ENCODE results near the gene APBB2. TPM values are rescaled to one million over a fixed set of nuclear protein-coding genes. Genes with fewer than 3 reads are reported as not detected.
"Not testable (repeated sequence)": the region's sequence is repeated elsewhere in the genome, so short reads cannot be mapped to it uniquely, and the experiment has no call there.

The APBB2 gene
- total RNA-seq, 4 donors from 2014 or later = 42.4 to 95.8 (median 51.3) TPM

DNA sequence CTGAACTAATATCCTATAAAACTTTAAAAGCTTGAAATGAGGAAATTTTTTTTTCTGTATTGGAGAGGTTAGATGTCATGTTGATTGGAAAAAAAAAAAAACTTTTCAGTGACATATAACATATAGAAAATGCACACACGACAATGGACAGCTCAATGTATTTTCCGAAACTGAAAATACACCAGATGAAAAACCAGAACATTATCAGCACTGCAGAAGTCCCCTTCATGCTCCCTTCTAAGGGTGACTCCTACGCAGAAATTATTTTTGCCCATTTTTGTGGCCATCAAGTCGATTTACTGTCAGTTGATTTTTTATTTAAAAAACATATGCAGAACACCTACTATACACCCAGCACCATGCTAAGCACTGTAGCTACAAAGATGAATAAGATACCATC is 148.3 kb downstream of the APBB2 start:
- no peak for DNase-seq (ENCODE audit: low spot score in 2 of 2)
- Histone ChIP-seq H3K36me3 (no peaks in the 10 kb centered on the region), H3K9me3 (no peaks in the 10 kb centered on the region), H3K27ac (no peak overlapping the region), H3K4me3 (no peak overlapping the region), H3K4me1 (peaks cover 20% of the 10 kb centered on the region), H3K27me3 (no peaks in the 10 kb centered on the region)
- TF ChIP-seq POLR2A (IDR thresholded peaks at IDR 0.05) (no peak), POLR2AphosphoS5 (IDR thresholded peaks at IDR 0.05) (no peak), EP300 (IDR thresholded peaks at IDR 0.05) (no peak)
- TF ChIP-seq, protein P1, sequence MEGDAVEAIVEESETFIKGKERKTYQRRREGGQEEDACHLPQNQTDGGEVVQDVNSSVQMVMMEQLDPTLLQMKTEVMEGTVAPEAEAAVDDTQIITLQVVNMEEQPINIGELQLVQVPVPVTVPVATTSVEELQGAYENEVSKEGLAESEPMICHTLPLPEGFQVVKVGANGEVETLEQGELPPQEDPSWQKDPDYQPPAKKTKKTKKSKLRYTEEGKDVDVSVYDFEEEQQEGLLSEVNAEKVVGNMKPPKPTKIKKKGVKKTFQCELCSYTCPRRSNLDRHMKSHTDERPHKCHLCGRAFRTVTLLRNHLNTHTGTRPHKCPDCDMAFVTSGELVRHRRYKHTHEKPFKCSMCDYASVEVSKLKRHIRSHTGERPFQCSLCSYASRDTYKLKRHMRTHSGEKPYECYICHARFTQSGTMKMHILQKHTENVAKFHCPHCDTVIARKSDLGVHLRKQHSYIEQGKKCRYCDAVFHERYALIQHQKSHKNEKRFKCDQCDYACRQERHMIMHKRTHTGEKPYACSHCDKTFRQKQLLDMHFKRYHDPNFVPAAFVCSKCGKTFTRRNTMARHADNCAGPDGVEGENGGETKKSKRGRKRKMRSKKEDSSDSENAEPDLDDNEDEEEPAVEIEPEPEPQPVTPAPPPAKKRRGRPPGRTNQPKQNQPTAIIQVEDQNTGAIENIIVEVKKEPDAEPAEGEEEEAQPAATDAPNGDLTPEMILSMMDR (IDR thresholded peaks at IDR 0.05) = no peak
- WGBS = 90% methylated on average over 4 of the region's 4 CpGs

DNA sequence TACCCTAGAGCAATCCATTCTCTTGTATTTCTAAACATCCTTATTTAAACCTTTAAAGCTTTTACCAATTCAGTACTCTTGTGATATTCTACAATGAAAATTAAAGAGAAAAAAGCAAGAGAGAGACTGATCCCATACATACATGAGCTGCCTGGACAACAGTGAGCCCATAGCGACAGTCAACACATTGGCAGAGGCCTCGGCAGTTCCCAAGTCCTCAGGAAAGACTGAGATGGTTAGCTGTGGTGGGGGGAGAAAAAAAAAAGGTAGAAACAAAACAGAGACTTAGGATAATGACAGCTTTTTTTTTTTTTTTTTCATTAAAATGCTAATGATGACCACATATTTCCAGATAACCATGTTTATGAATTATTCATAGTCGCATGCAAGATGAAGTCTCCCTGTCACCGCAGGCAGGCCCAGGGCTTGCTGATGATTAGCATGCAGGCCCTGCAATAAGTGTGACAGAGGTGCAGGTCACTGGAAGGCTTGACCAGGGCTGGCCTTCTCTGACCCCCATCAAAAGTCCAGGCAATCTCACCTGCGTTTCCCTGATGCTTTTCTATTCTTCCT is 148.8 kb downstream of the APBB2 start:
- 81% methylated on average over 5 of the region's 5 CpGs for WGBS

DNA sequence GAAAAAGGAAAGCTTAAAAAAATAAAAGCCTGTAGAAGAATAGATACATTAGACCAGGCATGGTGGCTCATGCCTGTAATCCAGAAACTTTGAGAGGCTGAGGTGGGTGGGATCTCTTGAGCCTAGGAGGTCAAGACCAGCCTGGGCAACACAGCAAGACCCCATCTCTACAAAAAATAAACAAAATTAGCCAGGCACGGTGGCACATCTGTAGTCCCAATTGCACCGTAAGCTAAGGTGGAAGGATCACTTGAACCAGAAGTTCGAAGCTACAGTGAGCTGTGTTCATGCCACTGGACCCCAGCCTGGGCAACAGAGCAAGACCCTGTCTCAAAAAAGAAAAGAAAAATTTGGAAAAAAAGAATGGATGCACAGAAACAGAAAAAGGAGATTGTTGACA is 149.4 kb downstream of the APBB2 start:
- TF ChIP-seq POLR2AphosphoS5 (IDR thresholded peaks at IDR 0.05) = no peak
- Histone ChIP-seq H3K4me1 (peaks cover 24% of the 10 kb centered on the region), H3K27me3 (no peaks in the 10 kb centered on the region), H3K36me3 (no peaks in the 10 kb centered on the region), H3K4me3 (no peak overlapping the region), H3K9me3 (no peaks in the 10 kb centered on the region), H3K27ac (no peak overlapping the region)
- DNase-seq (ENCODE audit: low spot score in 2 of 2) = no peak
- WGBS = 90% methylated on average over 3 of the region's 3 CpGs

More for the DNA sequence above, 148.8 kb downstream of the APBB2 start:
- Histone ChIP-seq H3K27ac (no peak overlapping the region), H3K4me1 (peaks cover 22% of the 10 kb centered on the region), H3K4me3 (no peak overlapping the region), H3K9me3 (no peaks in the 10 kb centered on the region), H3K27me3 (no peaks in the 10 kb centered on the region), H3K36me3 (no peaks in the 10 kb centered on the region)
- no peak for DNase-seq (ENCODE audit: low spot score in 2 of 2)
- no peak for TF ChIP-seq EP300 (IDR thresholded peaks at IDR 0.05)
- no peak for TF ChIP-seq POLR2A (IDR thresholded peaks at IDR 0.05)
- TF ChIP-seq POLR2AphosphoS5 (IDR thresholded peaks at IDR 0.05) = no peak
- TF ChIP-seq, protein P1 (IDR thresholded peaks at IDR 0.05) = no peak

DNA sequence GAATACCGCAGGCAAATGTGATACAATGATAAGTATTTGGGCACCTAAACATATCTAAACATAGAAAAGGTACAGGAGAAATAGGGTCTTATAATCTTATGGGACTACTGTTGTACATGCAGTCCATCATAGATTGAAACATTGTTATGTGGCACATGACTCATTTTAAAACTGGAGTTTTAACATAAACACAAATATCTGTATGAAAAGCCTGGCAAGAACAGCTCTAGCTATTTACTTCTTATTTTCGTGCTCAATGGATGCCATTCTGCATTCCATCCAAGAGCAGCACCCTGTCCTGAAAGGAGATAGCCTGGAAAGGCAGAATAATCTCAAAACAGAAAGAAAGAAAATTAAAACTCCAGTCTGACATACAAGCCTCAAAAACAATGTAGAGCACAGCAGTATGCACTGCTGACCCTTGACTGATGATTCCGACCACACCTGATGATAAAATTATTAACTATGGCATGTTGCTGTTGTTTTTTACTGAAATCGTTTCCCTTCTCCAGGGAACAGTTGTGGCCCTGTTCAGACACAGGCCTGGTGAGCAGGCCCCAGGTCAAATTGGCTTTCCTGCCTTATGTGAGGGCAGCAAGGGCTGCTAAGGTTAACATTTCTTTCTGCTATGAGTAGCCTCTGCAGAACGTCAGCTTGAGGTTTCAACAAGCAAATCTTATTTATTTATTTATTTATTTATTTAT is 152.7 kb downstream of the APBB2 start:
- H3K27ac ChIP-seq = peak overlapping the region; percentile 70
- no peak overlapping the region for H3K4me3 ChIP-seq
- no peaks in the 10 kb centered on the region for H3K27me3 ChIP-seq
- TF ChIP-seq POLR2A (IDR thresholded peaks at IDR 0.05) (no peak), EP300 (IDR thresholded peaks at IDR 0.05) (no peak), POLR2AphosphoS5 (IDR thresholded peaks at IDR 0.05) (no peak)
- TF ChIP-seq, protein P1 (IDR thresholded peaks at IDR 0.05) = no peak
- H3K4me1 ChIP-seq = peaks cover 28% of the 10 kb centered on the region
- no peak for DNase-seq (ENCODE audit: low spot score in 2 of 2)
- 73% methylated on average over 5 of the region's 5 CpGs for WGBS
- no peaks in the 10 kb centered on the region for H3K9me3 ChIP-seq
- peaks cover 2% of the 10 kb centered on the region for H3K36me3 ChIP-seq

DNA sequence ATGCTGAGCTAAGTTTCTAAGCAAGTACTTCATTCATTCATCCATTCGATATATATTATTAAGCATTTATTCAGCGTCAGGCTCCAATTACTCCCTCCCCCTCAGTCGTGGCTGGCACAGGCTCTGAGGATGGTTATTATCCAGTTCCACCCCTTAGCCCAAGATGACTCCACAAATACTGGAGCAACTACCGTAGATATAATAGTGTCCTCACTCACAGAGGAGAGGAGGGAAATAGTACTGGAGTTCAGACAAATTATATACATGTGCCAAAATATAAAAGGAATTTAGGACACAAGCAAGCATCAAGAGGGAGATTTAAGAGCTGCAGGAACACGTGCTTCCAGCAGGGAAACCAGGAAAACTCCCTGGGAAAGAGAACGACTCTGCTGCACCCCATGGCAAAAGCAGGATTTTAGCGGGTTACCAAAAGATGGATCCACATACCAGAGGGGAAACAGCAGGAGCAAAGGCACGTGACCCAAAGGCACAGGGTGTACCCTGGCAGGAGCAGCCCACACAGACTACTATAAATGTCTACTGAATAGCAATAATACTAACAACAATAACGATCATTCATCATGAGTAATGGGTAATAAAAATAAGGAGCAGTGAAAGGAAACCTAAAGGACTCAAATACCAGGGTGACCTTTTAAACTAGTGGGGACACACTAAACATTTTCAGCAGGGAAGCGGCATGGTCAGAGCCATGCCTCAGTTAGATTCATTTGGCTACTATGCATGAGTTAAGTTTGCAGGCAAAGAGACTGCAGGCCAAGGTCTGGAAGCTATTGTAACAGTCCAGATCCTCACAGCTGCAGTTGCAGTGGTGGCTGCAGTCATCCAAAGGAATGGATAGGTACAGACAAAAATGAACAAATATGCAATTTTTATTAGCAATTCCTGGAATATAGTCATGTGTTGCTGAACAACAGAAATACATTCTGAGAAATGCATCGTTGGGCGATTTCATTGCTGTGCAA is 153.7 kb downstream of the APBB2 start:
- Histone ChIP-seq H3K9me3 (no peaks in the 10 kb centered on the region), H3K36me3 (peaks cover 2% of the 10 kb centered on the region), H3K27ac (peak overlapping the region; percentile 70), H3K27me3 (no peaks in the 10 kb centered on the region), H3K4me3 (no peak overlapping the region), H3K4me1 (peaks cover 28% of the 10 kb centered on the region)
- DNase-seq (ENCODE audit: low spot score in 2 of 2) = no peak
- peak in 1 of 3 donors; percentile 49 for TF ChIP-seq POLR2AphosphoS5 (IDR thresholded peaks at IDR 0.05)
- TF ChIP-seq, protein P1 (IDR thresholded peaks at IDR 0.05) = no peak
- TF ChIP-seq POLR2A (IDR thresholded peaks at IDR 0.05) = no peak
- 54% methylated on average over 12 of the region's 12 CpGs for WGBS

DNA sequence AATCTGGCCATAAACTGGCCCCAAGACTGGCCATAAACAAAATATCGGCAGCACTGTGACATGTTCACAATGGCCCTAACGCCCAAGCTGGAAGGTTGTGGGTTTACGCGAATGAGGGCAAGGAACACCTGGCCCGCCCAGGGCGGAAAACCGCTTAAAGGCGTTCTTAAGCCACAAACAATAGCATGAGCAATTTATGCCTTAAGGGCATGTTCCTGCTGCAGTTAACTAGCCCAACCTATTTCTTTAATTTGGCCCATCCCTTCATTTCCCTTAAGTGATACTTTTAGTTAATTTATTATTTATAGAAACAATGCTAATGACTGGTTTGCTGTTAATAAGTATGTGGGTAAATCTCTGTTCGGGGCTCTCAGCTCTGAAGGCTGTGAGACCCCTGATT is 154.9 kb downstream of the APBB2 start:
- H3K36me3 ChIP-seq; H3K9me3 ChIP-seq; H3K27me3 ChIP-seq; DNase-seq (ENCODE audit: low spot score in 2 of 2); H3K4me3 ChIP-seq: not testable (repeated sequence)
- Histone ChIP-seq H3K4me1 (peaks cover 24% of the 10 kb centered on the region), H3K27ac (peak overlapping the region; percentile 48)
- 88% methylated on average over 9 of the region's 9 CpGs for WGBS
